Epithelial cell of esophagus (primary cell): Measurements from ENCODE around the gene CLDN5.

Source experiments
- DNase-seq: peaks from one replicate; pipeline ENCODE4 v3.0.0; 2010; ENCODE audit warnings: low read depth
- H3K4me3 ChIP-seq: 2 replicates; pipeline ENCODE4 v1.5.1; 2011; ENCODE audit warnings: mild to moderate bottlenecking, low read length, control low read depth
- TF ChIP-seq, protein P1 (sequence below): IDR thresholded peaks from 2 replicates; pipeline ENCODE4 v1.5.1; 2011; ENCODE audit warnings: low read depth, mild to moderate bottlenecking, low read length, control low read depth, inconsistent platforms; ENCODE audit not compliant: insufficient read depth; ENCODE audit errors: missing control alignments

Gene CLDN5

DNA sequence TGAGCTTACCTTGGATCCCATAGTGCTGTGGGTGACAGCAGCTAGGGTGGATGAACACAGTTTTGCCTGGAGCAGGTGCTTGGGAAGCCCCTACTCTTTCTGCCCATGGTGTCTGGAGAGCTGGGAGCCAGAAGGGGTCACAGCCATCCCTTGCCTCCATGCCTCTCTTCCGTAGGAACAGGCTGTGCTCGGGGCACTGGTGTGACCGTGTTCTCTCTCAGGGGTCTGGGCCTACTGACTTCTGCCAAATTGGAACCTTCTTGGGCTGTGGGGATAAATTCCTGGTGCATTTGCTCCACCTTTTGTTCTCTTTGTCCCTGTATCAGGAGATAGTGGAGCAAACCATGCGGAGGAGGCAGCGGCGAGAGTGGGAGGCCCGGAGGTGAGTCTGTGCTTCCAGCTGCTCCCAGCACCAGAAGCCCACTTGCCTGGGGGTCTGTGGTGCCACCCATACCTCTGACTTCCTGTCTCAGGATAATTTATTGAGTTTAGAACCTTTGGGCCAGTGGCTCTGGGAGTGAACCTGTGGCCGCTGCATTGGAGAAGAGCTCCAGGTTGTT lies 30.1 kb downstream of the CLDN5 start:
- TF ChIP-seq, protein P1, sequence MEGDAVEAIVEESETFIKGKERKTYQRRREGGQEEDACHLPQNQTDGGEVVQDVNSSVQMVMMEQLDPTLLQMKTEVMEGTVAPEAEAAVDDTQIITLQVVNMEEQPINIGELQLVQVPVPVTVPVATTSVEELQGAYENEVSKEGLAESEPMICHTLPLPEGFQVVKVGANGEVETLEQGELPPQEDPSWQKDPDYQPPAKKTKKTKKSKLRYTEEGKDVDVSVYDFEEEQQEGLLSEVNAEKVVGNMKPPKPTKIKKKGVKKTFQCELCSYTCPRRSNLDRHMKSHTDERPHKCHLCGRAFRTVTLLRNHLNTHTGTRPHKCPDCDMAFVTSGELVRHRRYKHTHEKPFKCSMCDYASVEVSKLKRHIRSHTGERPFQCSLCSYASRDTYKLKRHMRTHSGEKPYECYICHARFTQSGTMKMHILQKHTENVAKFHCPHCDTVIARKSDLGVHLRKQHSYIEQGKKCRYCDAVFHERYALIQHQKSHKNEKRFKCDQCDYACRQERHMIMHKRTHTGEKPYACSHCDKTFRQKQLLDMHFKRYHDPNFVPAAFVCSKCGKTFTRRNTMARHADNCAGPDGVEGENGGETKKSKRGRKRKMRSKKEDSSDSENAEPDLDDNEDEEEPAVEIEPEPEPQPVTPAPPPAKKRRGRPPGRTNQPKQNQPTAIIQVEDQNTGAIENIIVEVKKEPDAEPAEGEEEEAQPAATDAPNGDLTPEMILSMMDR, result no peak
- no peak for DNase-seq
- H3K4me3 ChIP-seq, result no peak overlapping the region

DNA sequence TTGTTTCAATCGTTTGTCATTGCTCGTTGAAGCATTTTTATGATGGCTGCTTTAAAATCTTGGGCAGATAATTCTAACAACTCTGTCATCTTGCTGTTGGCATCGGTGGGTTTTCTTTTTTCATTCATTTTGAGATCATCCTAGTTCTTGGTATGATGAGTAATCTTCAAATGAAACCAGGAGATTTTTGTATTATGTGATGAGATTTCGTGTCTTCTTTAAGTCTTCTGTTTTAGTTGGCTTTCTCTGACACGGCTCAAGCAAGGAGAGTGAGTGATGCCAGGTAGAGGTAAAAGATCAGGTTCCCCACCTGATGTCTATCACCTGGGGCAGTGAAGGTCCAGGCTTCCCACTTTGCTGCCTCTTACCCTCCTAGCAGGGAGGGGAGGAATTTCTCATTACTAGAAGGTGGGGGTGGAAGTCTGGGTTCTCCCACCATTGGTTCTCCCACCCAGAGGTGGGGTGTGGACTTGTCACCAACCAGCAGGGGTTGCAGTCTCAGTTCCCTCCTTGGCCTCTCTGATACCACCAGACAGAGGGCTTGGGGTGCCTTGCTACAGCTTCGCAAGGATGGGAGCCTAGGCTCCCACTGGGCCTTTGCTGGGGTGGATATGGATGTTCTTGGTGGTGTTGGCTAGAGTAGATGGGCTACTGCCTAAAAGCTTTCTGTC lies 31.6 kb downstream of the CLDN5 start:
- TF ChIP-seq, protein P1, result no peak
- no peak overlapping the region for H3K4me3 ChIP-seq
- DNase-seq, result no peak

DNA sequence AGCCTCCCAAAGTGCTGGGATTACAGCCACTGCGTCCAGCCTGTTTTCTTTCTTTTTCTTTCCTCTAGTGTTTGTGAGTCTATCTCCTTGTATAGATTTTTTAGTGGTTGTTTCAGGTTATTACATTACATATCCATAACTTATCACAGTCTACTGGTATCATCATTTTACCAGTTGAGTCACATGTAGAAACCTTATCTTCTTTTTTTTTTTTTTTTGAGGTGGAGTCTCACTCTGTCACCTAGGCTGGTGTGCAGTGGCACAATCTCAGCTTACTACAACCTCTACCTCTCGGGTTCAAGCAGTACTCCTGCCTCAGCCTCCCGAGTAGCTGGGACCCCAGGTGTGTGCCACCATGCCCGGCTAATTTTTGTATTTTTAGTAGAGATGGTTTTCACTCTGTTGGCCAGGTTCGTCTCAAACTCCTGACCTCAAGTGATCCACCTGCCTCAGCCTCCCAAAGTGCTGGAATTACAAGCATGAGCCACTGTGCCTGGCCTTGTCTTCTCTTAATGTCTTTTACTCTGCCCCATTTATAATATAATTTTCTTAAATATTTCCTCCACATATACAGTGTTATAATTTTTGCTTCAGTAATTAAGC lies 33.5 kb downstream of the CLDN5 start:
- no peak overlapping the region for H3K4me3 ChIP-seq
- TF ChIP-seq, protein P1, result no peak
- no peak for DNase-seq

DNA sequence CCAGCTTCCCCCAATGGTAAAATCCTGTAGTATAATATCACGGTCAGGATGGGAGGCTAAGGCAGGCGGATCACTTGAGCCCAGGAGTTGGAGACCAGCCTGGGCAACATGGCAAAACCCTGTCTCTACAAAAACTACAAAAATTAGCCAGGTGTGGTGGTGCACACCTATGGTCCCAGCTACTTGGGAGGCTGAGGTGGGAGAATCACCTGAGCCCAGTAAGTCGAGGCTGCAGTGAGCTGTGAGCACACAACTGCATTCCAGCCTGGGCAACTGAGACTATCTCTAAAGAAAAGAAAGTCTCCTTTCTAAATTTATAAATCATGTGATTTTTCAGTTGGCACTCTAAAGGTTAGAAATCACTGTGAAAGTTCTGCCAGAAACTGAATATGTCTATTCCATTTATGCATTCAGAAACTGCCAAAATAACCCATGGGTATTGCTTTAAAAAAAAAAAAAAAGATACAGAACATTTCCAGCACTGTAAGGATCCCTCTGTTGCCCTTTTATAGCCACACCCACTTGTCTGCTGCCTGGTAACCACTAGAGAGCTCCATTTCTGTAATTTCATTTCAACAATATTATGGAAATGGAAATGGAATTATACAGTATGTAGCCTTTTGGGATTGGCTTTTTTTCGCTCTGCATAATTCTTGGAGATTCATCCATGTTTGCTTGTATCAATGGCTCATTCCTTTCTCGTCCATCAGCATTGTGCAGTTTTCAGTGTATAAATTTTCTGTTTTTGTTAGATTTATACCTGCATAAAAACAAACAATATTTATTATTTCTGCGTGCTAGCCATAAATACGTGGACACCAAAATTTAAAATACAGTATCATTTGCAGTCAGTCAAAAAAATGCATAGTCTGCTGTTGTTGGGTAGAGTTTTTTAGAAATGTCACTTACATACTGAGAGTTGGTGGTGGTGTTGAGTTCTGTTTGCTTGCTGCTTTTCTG lies 35.0 kb downstream of the CLDN5 start:
- peak; percentile 32 for DNase-seq
- TF ChIP-seq, protein P1, result peak; percentile 45
- no peak overlapping the region for H3K4me3 ChIP-seq

DNA sequence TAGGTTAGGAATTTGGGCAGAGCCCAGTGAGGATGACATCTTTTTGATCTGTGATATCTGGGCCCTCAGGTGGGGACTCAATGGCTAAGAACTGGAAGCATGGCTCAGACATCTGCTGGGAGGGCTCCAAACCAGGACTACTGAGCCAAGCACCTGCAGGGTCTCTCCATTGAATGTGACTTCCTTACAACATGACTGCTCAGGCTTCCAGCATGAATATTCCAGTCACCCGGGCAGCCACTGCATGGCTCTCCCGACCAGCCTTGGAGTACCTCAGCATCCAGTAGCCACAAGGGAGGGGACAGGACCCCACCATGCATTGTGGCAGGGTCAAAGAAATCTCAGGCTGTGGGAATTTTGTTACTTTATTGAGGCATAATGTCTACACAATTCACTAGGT lies 35.9 kb downstream of the CLDN5 start:
- TF ChIP-seq, protein P1, result no peak
- no peak overlapping the region for H3K4me3 ChIP-seq
- no peak for DNase-seq

DNA sequence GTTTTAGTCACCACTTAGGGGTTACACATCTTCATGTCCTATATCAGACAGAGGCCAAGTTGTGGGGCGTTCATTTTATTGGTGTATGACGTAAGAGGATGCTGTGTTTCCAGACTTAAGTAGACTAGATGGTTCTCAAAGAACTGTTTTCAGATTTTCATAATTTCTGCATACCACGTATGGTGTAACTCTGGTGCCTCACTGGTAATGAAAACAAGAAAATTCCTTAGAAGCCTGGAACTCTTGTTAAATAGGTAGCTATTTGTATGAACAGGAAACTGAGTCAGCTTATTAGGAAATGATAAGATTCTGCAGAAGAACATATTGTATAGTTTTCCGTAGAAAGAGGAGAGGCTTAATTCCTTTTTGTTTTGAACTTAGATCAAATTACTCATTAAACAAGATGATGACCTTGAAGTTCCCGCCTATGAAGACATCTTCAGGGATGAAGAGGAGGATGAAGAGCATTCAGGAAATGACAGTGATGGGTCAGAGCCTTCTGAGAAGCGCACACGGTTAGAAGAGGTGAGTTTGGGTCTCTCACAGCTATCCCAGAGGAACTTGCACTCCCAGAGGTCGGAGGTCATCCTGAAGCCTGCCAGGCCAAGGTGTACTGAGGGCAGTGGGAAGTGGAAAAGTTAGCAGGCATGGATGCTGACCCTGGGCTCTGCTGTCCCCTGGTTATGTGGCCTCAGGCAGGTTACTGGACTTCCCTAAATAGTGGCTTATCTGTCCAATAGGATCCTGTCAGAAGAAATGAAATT lies 40.5 kb downstream of the CLDN5 start:
- TF ChIP-seq, protein P1, result no peak
- peak; percentile 62 for DNase-seq
- no peak overlapping the region for H3K4me3 ChIP-seq
